Neural crest cell (in vitro differentiated cells): ENCODE results near the gene MYMK. TPM values are rescaled to one million over a fixed set of nuclear protein-coding genes. Genes with fewer than 3 reads are reported as not detected.

Experiments
- DNase-seq: peaks from one replicate; pipeline ENCODE4 v3.0.0; 2021; ENCODE audit warnings: low read depth, mixed read lengths, low spot score
- H3K27ac Mint-ChIP-seq: one replicate; pipeline ENCODE4 v1.8.0; 2021; ENCODE audit warnings: mild to moderate bottlenecking, mixed read lengths; ENCODE audit not compliant: unreplicated experiment
- H3K27me3 Mint-ChIP-seq: 2 replicates; pipeline ENCODE4 v1.8.0; 2021; ENCODE audit warnings: low read depth, mild to moderate bottlenecking, mixed read lengths
- H3K36me3 Mint-ChIP-seq: 2 replicates; pipeline ENCODE4 v1.8.0; 2021; ENCODE audit warnings: low read depth, mild to moderate bottlenecking, mixed read lengths
- H3K4me1 Mint-ChIP-seq: 2 replicates; pipeline ENCODE4 v1.8.0; 2021; ENCODE audit warnings: mixed read lengths
- H3K4me3 Mint-ChIP-seq: one replicate; pipeline ENCODE4 v1.8.0; 2021; ENCODE audit warnings: mild to moderate bottlenecking, mixed read lengths
- H3K9me3 Mint-ChIP-seq: 2 replicates; pipeline ENCODE4 v1.8.0; 2021; ENCODE audit warnings: mixed read lengths
- CTCF ChIP-seq: fragments of 200-600 bp; sonication (generic); conservative IDR thresholded peaks from 2 replicates; pipeline ENCODE4 v1.5.0; 2021; ENCODE audit warnings: antibody characterized with exemption, mild to moderate bottlenecking
- total RNA-seq: library from RNA; stranded (reverse); gene quantifications from 2 replicates; pipeline ENCODE4 v1.2.1, GENCODE V29; 2021

The MYMK gene
- total RNA-seq, 1 donor from 2014 or later = not detected

- H3K9me3 Mint-ChIP-seq = no peaks in the 10 kb centered on the region
- H3K27ac Mint-ChIP-seq = no peak overlapping the region
- peaks cover 18% of the 10 kb centered on the region for H3K27me3 Mint-ChIP-seq
- no peak for TF ChIP-seq CTCF
- no peak for DNase-seq
- H3K36me3 Mint-ChIP-seq = no peaks in the 10 kb centered on the region
- H3K4me1 Mint-ChIP-seq = peaks cover 20% of the 10 kb centered on the region
- H3K4me3 Mint-ChIP-seq = no peak overlapping the region
Observed at GRCh38 chr9:133528001-133528875, 3.5 kb upstream of the MYMK start.

GRCh38 chr9:133527444-133527920, 2.7 kb upstream of the MYMK start:
- H3K4me1 Mint-ChIP-seq = peaks cover 17% of the 10 kb centered on the region
- no peaks in the 10 kb centered on the region for H3K9me3 Mint-ChIP-seq
- H3K36me3 Mint-ChIP-seq = no peaks in the 10 kb centered on the region
- H3K4me3 Mint-ChIP-seq = no peak overlapping the region
- peaks cover 14% of the 10 kb centered on the region for H3K27me3 Mint-ChIP-seq
- H3K27ac Mint-ChIP-seq = no peak overlapping the region
- DNase-seq = no peak
- TF ChIP-seq CTCF = no peak

GRCh38 chr9:133526721-133527321, 2.1 kb upstream of the MYMK start:
- no peak for DNase-seq
- Mint-ChIP-seq H3K4me3 (no peak overlapping the region), H3K9me3 (no peaks in the 10 kb centered on the region), H3K4me1 (peaks cover 17% of the 10 kb centered on the region), H3K36me3 (no peaks in the 10 kb centered on the region), H3K27me3 (peaks cover 14% of the 10 kb centered on the region), H3K27ac (no peak overlapping the region)
- TF ChIP-seq CTCF = no peak

GRCh38 chr9:133525677-133526076, 918 bp upstream of the MYMK start:
- no peak for TF ChIP-seq CTCF
- no peaks in the 10 kb centered on the region for H3K36me3 Mint-ChIP-seq
- H3K4me1 Mint-ChIP-seq = peaks cover 17% of the 10 kb centered on the region
- peaks cover 14% of the 10 kb centered on the region for H3K27me3 Mint-ChIP-seq
- DNase-seq = no peak
- H3K4me3 Mint-ChIP-seq = no peak overlapping the region
- H3K9me3 Mint-ChIP-seq = no peaks in the 10 kb centered on the region
- H3K27ac Mint-ChIP-seq = no peak overlapping the region

GRCh38 chr9:133524146-133524545, 613 bp downstream of the MYMK start:
- Mint-ChIP-seq H3K9me3 (no peaks in the 10 kb centered on the region), H3K4me3 (no peak overlapping the region), H3K36me3 (no peaks in the 10 kb centered on the region), H3K4me1 (peaks cover 17% of the 10 kb centered on the region), H3K27ac (no peak overlapping the region), H3K27me3 (peaks cover 14% of the 10 kb centered on the region)
- no peak for DNase-seq
- no peak for TF ChIP-seq CTCF
